GM12873 (cell line): ENCODE data around the gene CADM1.

Source experiments
- TF ChIP-seq, protein P1 (sequence below): IDR thresholded peaks from 2 replicates; pipeline ENCODE4 v1.5.1; 2012; ENCODE audit warnings: low read depth, mild to moderate bottlenecking, moderate library complexity, low read length, control low read depth; ENCODE audit not compliant: insufficient read depth; ENCODE audit errors: missing control alignments

CADM1 gene

DNA sequence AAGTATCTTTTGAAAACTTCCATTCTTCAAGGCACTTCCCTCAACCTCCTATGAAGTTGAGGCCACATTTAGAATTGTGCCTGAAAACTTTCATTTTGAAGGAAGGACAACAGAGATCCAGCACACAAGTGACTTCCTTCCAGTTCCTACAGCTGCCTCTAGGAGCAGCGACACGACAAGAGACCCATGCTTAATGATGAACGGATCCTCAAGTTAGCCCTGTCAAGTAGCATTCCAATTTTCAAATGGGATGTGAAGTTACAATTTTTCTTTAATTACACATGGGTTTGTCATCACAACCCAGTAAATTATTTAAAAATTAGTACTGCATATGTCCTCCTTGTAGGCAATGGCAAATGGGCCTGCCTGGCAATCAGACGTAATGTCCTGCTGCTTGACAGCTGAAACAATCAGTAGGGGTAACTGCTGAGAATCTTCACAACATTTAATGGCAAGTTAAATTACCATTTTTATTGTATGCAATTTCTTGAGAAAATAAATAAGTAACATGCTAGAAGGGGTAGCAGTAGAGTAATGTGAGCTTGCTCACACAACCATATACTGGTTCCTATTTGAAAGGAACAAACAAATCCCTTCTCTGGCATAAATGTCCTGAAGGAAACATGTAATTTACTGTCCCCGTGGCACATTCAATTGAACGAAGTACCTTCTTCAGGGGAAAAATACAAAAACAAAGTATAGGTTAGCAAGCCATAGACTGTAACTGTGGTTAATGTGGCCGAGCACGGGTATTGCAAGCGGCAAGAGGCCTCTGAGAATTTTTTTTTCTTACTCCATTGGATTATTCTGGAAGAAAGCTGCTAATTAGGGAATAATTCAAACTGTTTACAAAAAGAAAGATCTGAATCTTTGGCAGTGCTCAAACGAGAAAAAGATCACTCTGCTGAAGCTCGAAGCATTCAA is 288.3 kb downstream of the CADM1 start:
- TF ChIP-seq, protein P1, sequence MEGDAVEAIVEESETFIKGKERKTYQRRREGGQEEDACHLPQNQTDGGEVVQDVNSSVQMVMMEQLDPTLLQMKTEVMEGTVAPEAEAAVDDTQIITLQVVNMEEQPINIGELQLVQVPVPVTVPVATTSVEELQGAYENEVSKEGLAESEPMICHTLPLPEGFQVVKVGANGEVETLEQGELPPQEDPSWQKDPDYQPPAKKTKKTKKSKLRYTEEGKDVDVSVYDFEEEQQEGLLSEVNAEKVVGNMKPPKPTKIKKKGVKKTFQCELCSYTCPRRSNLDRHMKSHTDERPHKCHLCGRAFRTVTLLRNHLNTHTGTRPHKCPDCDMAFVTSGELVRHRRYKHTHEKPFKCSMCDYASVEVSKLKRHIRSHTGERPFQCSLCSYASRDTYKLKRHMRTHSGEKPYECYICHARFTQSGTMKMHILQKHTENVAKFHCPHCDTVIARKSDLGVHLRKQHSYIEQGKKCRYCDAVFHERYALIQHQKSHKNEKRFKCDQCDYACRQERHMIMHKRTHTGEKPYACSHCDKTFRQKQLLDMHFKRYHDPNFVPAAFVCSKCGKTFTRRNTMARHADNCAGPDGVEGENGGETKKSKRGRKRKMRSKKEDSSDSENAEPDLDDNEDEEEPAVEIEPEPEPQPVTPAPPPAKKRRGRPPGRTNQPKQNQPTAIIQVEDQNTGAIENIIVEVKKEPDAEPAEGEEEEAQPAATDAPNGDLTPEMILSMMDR, result peak; percentile 50

DNA sequence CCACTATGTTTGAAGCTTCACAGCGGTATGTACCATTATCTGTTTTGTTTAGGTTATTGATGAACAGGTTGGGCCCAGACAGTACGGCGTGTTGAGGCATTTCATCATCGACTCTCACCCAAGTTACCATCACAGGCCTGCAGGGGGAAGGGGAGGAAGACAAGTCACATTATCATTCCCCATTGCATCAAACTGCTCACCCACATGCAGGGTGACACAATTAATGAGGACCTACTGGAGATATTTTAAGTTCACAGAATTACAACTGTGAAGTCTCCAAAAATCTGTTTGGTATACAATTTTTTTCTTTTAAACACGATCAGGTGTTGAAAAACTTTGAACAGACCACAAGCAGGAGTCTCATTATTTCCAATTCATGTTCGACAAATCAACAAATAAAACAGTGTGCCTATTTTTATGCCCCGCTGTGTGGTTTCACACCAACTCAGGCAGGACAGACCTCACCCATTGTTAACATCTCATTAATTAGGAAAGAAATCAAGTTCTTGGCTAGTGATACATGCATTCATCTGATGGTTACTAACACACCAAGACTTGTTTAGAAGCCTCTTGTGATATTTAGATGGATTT is 289.5 kb downstream of the CADM1 start:
- TF ChIP-seq, protein P1, result no peak

DNA sequence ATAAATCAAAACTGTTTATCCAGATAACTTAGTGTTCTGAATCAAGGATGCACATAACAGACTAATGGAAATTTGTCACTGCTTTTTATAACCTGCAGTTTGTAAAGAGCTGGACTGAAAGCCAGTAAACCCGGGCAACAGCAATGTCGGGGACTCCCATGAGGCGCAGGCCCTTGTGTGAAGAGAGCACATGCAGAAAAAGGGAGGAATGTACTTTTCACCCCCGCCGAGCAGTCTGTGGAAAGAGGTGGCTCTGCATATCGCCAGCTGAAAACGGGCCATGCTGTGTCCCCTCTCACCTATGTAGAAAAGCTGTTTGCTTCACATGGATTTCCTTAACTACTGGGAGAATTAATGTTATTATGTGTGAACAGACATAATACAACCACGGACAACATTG is 291.2 kb downstream of the CADM1 start:
- TF ChIP-seq, protein P1, result no peak

DNA sequence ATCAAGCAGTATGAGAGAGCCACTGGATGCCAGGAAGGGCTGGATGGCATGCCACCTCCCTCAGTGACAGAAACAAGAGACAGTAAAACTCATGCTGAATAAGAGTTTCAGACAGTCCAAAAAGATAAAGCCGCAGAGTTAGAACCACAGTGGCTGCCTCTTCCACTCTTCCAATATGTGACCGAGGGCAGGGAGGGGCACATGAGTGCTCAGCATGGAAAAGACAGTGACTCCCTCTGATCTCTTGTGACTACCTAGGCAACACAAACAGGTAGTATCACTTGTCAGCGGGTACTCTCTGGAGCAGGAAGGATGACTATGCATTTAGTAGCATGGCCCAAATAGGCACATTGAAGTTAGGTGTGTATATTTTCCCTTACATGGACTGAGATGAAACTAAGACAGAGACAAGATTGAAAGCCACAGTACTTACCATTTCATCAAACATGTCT is 295.4 kb downstream of the CADM1 start:
- TF ChIP-seq, protein P1, result no peak

DNA sequence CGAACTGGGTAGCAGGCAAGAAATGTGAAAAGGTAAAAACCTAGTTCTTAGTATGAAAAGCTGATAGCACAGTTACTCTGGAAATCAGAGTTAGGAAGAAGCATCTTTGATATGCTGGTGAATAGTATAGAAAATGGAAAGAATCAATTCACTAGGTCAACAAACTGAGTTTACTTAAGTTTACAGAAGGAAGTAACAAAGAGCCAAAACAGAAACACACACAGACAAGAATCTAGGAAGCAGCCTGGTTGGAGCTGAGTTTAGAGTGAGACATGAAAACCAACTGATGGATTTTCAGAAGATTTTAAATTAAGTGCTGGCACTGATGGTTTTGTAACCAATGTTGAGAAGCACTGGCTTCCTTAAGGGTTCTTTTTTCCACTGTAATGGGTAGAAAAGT is 296.3 kb downstream of the CADM1 start:
- TF ChIP-seq, protein P1, result no peak

DNA sequence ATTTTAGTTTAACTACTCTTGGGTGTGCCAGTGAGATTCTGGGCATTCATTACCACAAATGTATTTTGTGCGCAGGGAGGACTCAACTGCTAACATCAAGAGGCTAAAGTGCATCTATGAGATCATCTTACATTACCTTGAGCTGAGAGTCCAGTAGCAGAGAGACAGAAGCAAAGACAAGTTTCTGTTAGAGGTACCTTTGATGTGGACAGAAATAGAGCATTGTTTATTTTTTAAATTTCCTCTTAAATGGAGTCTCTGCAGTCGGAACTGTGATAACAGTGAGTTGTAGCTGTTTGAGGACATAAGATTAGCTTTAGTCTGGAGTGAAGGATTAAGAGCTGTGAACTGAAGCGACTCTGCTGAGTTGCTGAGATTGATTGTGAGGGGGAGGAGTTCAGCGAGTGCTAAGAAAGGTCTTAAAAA is 297.0 kb downstream of the CADM1 start:
- TF ChIP-seq, protein P1, result no peak

DNA sequence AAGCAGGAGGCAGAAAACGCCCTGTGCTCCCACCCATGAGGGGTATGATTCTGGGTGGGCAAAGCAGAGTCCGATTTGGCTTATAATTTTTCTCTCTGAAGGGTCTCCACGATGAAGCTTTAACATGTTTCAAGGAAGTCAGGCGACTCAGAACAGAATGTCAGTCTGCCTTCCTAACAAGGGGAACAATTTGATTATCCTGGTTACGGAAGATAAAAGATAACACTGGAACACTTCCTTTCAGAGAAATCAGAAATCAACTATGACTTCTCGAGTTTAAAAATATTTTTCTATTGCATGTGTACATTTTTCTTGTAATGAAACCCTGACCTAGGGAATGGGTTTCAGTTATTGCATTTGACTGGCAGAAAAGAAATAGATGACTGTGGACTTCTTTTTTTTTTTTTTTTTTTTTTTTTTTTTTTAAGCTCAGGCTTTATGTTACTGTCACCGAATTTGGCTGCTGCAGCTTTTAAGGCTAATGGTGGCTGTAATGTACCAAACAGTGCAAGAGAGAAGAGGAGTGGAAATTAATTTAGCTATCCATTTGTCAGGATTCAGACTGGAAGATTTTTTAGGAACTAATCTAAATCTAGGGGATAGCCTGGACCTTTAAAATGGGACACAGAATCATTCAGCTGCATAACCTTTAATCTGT is 297.7 kb downstream of the CADM1 start:
- TF ChIP-seq, protein P1, result no peak
